ENCODE measurements around the gene ATOH8. TPM values are rescaled to one million over a fixed set of nuclear protein-coding genes. Genes with fewer than 3 reads are reported as not detected.

Gene ATOH8
- total and polyA plus RNA-seq, 11 donors = 11.8 to 103 (median 19.0) TPM

GRCh38 chr2:85708641-85709040 lies 45.1 kb upstream of the ATOH8 start:
- DNase-seq = no peak
- Histone ChIP-seq H3K36me3 (no peaks in the 10 kb centered on the region), H3K4me3 (no peak overlapping the region), H3K27ac (peak overlapping the region; percentile 81 to 97 (median 90)), H3K27me3 (no peaks in the 10 kb centered on the region), H3K4me1 (peaks cover 5 to 95% (median 55%) of the 10 kb centered on the region in 12 donors), H3K9me3 (no peaks in the 10 kb centered on the region)
- no peak for TF ChIP-seq POLR2A (IDR thresholded peaks at IDR 0.05)
- TF ChIP-seq, protein P1, sequence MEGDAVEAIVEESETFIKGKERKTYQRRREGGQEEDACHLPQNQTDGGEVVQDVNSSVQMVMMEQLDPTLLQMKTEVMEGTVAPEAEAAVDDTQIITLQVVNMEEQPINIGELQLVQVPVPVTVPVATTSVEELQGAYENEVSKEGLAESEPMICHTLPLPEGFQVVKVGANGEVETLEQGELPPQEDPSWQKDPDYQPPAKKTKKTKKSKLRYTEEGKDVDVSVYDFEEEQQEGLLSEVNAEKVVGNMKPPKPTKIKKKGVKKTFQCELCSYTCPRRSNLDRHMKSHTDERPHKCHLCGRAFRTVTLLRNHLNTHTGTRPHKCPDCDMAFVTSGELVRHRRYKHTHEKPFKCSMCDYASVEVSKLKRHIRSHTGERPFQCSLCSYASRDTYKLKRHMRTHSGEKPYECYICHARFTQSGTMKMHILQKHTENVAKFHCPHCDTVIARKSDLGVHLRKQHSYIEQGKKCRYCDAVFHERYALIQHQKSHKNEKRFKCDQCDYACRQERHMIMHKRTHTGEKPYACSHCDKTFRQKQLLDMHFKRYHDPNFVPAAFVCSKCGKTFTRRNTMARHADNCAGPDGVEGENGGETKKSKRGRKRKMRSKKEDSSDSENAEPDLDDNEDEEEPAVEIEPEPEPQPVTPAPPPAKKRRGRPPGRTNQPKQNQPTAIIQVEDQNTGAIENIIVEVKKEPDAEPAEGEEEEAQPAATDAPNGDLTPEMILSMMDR (IDR thresholded peaks at IDR 0.05) = no peak
- 43 to 62% (median 53%) methylated on average over 1 of the region's 1 CpG for WGBS, 4 donors
- intact Hi-C loops (cut with DNase I) = loop anchor here in 6 of 10 donors (5.0 to 10.0 kb wide), 4 partner anchors 46 to 71 kb away; no protein-coding TSS in a partner anchor
- ATAC-seq = peak in 2 of 4 donors; percentile 4 to 19

GRCh38 chr2:85709401-85709811 lies 44.4 kb upstream of the ATOH8 start:
- ATAC-seq (peak in 1 of 4 donors; percentile 16), DNase-seq (peak in 2 of 5 donors; percentile 3 to 36)
- H3K9me3 ChIP-seq = no peaks in the 10 kb centered on the region
- H3K27ac ChIP-seq = peak overlapping the region; percentile 81 to 97 (median 90)
- intact Hi-C loops (cut with DNase I) = loop anchor here in 6 of 10 donors (5.0 to 10.0 kb wide), 4 partner anchors 47 to 72 kb away; no protein-coding TSS in a partner anchor
- peaks cover 5 to 96% (median 61%) of the 10 kb centered on the region in 12 donors for H3K4me1 ChIP-seq
- 42 to 63% (median 54%) methylated on average over 4 of the region's 4 CpGs for whole genome bisulfite sequencing, 4 donors
- TF ChIP-seq POLR2A (IDR thresholded peaks at IDR 0.05) = no peak
- TF ChIP-seq, protein P1 (IDR thresholded peaks at IDR 0.05) = no peak
- no peak overlapping the region for H3K4me3 ChIP-seq
- H3K27me3 ChIP-seq = no peaks in the 10 kb centered on the region
- H3K36me3 ChIP-seq = no peaks in the 10 kb centered on the region

- Histone ChIP-seq H3K9me3 (no peaks in the 10 kb centered on the region), H3K4me3 (peak overlapping the region in 4 of 12 donors; percentile 14 to 24 (median 22)), H3K27ac (peak overlapping the region; percentile 81 to 97 (median 90)), H3K4me1 (peaks cover 5 to 98% (median 59%) of the 10 kb centered on the region in 12 donors), H3K27me3 (no peaks in the 10 kb centered on the region), H3K36me3 (no peaks in the 10 kb centered on the region)
- WGBS, 4 donors = 50 to 65% (median 57%) methylated on average over 19 of the region's 19 CpGs
- peak; percentile 70 to 82 (median 80) for DNase-seq
- intact Hi-C loops (cut with DNase I) = no loop called here
- TF ChIP-seq POLR2A (IDR thresholded peaks at IDR 0.05) = no peak
- TF ChIP-seq, protein P1 (IDR thresholded peaks at IDR 0.05) = no peak
- peak; percentile 51 to 86 (median 70) for ATAC-seq
These were observed 42.9 kb upstream of the ATOH8 start for GRCh38 chr2:85710687-85711577.

DNA sequence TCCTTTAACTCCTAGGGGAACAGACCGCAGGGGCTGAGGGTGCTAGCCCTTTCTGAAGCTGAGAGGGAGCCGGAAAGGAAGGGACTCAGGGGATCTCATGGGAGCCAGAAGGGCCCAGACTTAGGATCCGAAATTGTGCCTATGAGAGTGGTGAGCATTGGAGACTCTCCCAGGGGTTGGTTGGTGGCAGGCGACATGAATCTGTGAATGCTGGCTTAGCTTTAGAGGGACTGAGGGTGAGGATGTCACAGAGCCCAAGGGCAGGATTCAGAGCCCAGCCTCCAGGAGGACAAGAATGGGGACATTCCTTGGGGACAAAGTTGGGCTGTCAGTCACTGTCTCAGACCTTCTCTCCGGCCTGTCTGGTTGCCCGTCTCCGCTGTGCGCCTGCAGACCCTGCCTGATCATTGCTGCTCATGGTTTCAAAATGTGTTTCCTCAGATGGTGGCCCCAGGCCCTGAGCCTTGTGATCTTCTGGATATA lies 42.2 kb upstream of the ATOH8 start:
- H3K9me3 ChIP-seq = no peaks in the 10 kb centered on the region
- intact Hi-C loops (cut with DNase I) = no loop called here
- no peaks in the 10 kb centered on the region for H3K27me3 ChIP-seq
- H3K36me3 ChIP-seq = no peaks in the 10 kb centered on the region
- H3K4me1 ChIP-seq = peaks cover 5 to 98% (median 56%) of the 10 kb centered on the region in 12 donors
- ATAC-seq = no peak
- 65 to 77% (median 71%) methylated on average over 5 to 8 of the region's 8 CpGs for WGBS, 4 donors
- no peak for TF ChIP-seq POLR2A (IDR thresholded peaks at IDR 0.05)
- TF ChIP-seq, protein P1 (IDR thresholded peaks at IDR 0.05) = no peak
- peak in 1 of 5 donors; percentile 16 for DNase-seq
- H3K27ac ChIP-seq = peak overlapping the region; percentile 79 to 97 (median 88)
- H3K4me3 ChIP-seq = peak overlapping the region in 5 of 12 donors; percentile 14 to 28 (median 22)

Data from heart left ventricle (tissue), 16 donors.